Activated B cell treated with CpG ODN at 0.5 μM for 24 hours (primary cell): ENCODE measurements around the gene FN3K. TPM values are rescaled to one million over a fixed set of nuclear protein-coding genes. Genes with fewer than 3 reads are reported as not detected.

Experiments
- ATAC-seq: fragments of 200-7000 bp; cut with Tn5 transposase; one replicate; pipeline ENCODE4 v1.10.0; 2021; ENCODE audit warnings: low read depth, mild to moderate bottlenecking, moderate library complexity
- CTCF ChIA-PET: fragments of 350-600 bp; sonication (Branson Sonifier 250); formaldehyde crosslinking; loops from one replicate; lab custom pipeline; 2021; ENCODE audit warnings: antibody characterized with exemption; lab: Charles Lee
- POLR2A ChIA-PET: fragments of 350-600 bp; sonication (Branson Sonifier 250); formaldehyde crosslinking; loops from one replicate; lab custom pipeline; 2021; ENCODE audit warnings: antibody characterized with exemption; lab: Charles Lee
- DNase-seq: peaks from one replicate; pipeline ENCODE4 v3.0.0; 2022
- H3K27ac Mint-ChIP-seq: one replicate; pipeline ENCODE4 v1.8.0; 2020; ENCODE audit warnings: mixed read lengths
- H3K27me3 Mint-ChIP-seq: one replicate; pipeline ENCODE4 v1.8.0; 2021; ENCODE audit warnings: mixed read lengths
- H3K36me3 Mint-ChIP-seq: one replicate; pipeline ENCODE4 v1.8.0; 2021; ENCODE audit warnings: low read depth, mixed read lengths
- H3K4me1 Mint-ChIP-seq: one replicate; pipeline ENCODE4 v1.8.0; 2021; ENCODE audit warnings: mixed read lengths
- H3K4me3 Mint-ChIP-seq: one replicate; pipeline ENCODE4 v1.8.0; 2020; ENCODE audit warnings: mild to moderate bottlenecking, mixed read lengths
- H3K9me3 Mint-ChIP-seq: one replicate; pipeline ENCODE4 v1.8.0; 2020; ENCODE audit warnings: mixed read lengths
- intact Hi-C: fragments of 100-400 bp; cut with micrococcal nuclease; formaldehyde crosslinking; loops from one replicate; pipeline ENCODE4 v1.15.1; 2024
- total RNA-seq: library from RNA; stranded (reverse); gene quantifications from 2 replicates; pipeline ENCODE4 v1.2.3, GENCODE V29; 2022
- TF ChIP-seq, protein P1 (sequence below): fragments of 200-600 bp; IDR thresholded peaks from one replicate; pipeline ENCODE4 v1.8.0; 2022; ENCODE audit warnings: antibody characterized with exemption, mild to moderate bottlenecking

FN3K gene
- total RNA-seq, 1 donor from 2014 or later: 0.44 TPM

DNA sequence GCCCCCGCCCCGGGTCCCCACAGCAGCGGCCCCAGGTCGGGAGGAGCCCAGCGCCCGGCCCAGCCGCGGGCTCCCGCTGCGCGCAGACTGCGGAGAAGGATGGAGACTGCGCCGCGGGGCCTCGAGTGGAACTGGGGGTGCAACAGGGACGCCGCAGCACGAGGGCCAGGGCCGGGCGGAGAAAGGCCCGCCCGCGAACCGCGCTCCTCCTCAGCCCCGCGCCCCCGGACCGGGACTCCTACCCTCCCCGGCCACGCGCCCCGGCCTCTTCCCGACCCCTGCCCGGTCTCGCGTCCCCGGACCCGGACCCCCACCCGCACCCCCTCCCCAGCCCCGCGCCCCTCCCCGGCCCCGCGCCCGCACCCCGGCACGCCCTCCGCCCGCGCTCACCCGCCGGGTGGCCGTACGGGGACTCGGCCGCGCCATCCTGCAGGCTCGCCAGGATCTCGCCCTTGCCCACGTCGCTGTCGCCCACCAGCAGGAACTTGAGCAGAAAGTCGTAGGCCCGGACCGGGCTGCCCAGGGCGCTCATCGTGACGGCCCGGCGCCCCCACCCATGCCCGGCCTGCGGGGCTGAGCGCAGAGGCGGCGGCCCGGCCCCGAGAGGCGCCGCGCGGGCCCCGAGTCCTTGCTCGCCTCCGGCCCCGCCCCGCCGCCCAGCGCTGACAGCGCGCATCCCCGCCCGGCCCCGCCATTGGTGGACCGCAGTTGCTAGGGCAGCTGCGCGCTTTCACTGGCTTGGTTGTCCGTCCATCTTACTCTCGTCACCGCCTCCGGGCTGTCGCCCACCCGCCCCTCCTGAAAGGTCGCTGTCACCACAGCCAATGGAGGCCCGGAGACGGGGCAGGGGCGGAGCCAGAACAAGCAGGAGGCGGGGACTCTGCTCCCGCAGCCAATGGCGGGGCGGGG, 37.1 kb upstream of the FN3K start, which contains the start of gene RAB40B:
TSS of gene RAB40B (minus strand) at position 634 of the 909 bp plus-strand sequence. CDS start at position 532, 102 bp downstream.
- ChIA-PET POLR2A (no interaction called here), CTCF (no interaction called here)
- peak; percentile 94 for DNase-seq
- Mint-ChIP-seq H3K4me3 (peak within 1 kb of the TSS; percentile 82), H3K36me3 (peaks cover 5% of the 10 kb centered on the region), H3K4me1 (peaks cover 16% of the 10 kb centered on the region), H3K27me3 (peaks cover 4% of the 10 kb centered on the region), H3K27ac (no peak within 1 kb of the TSS), H3K9me3 (peaks cover 10% of the 10 kb centered on the region)
- intact Hi-C loops: loop anchor here (1.0 to 5.0 kb wide), 4 partner anchors 18 to 281 kb away; partner anchors contain the start of genes FN3KRP, HEXD, OGFOD3 and WDR45B
- TF ChIP-seq, protein P1, sequence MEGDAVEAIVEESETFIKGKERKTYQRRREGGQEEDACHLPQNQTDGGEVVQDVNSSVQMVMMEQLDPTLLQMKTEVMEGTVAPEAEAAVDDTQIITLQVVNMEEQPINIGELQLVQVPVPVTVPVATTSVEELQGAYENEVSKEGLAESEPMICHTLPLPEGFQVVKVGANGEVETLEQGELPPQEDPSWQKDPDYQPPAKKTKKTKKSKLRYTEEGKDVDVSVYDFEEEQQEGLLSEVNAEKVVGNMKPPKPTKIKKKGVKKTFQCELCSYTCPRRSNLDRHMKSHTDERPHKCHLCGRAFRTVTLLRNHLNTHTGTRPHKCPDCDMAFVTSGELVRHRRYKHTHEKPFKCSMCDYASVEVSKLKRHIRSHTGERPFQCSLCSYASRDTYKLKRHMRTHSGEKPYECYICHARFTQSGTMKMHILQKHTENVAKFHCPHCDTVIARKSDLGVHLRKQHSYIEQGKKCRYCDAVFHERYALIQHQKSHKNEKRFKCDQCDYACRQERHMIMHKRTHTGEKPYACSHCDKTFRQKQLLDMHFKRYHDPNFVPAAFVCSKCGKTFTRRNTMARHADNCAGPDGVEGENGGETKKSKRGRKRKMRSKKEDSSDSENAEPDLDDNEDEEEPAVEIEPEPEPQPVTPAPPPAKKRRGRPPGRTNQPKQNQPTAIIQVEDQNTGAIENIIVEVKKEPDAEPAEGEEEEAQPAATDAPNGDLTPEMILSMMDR: no peak
- peak; percentile 98 for ATAC-seq

DNA sequence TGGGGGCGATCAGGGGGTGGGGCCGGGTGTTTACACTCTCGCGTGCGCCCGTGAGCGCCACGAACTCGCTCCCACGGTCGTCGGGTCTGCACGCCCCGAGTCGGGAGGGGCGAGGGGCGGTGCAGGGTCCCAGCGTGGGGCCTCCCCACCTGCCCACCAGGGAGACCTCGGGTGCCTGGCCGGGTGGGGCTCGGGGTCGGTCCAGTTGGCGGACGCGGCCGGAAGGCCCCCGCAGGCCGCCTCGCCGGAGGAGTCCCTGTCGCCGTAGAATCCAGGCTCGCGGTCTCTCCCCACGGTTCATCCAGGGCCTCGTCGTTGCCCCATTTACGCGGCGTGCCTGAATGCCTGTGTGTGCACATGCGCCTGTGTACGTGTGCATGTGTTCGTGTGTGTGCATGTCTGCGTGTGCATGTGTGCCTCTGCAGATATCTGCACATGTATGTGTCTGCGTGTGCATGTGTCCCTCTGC, 36.4 kb upstream of the FN3K start:
- H3K4me3 Mint-ChIP-seq: peak overlapping the region; percentile 82
- TF ChIP-seq, protein P1: no peak
- peaks cover 8% of the 10 kb centered on the region for H3K9me3 Mint-ChIP-seq
- H3K36me3 Mint-ChIP-seq: peaks cover 4% of the 10 kb centered on the region
- ATAC-seq: no peak
- DNase-seq: no peak
- H3K27me3 Mint-ChIP-seq: peaks cover 4% of the 10 kb centered on the region
- H3K4me1 Mint-ChIP-seq: peaks cover 16% of the 10 kb centered on the region
- CTCF ChIA-PET: no interaction called here
- intact Hi-C loops: loop anchor here (1.0 to 5.0 kb wide), 4 partner anchors 17 to 282 kb away; partner anchors contain the start of genes FN3KRP, HEXD, OGFOD3 and WDR45B
- POLR2A ChIA-PET: no interaction called here
- H3K27ac Mint-ChIP-seq: no peak overlapping the region

DNA sequence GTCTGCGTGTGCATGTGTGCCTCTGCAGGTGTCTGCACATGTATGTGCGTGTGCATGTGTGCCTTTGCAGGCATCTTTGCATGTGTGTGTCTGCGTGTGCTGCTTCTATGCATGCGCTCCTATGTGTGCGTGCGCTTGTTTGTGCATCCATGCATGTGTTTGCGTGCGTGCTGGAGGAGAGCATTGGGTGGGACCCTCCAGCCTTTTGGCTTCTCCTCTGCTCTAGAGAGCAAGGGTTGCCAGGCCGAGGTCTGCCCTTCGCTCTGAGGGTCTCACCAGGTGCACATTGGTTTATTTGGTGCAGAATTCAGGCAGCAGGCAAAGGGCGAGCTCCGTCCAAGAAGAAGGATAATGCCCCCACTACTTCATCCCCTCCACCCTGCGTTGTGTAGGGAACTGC, 35.9 kb upstream of the FN3K start:
- no peak for DNase-seq
- Mint-ChIP-seq H3K4me1 (peaks cover 16% of the 10 kb centered on the region), H3K36me3 (peaks cover 2% of the 10 kb centered on the region), H3K27ac (no peak overlapping the region), H3K4me3 (peak overlapping the region; percentile 82), H3K27me3 (peaks cover 4% of the 10 kb centered on the region), H3K9me3 (peaks cover 4% of the 10 kb centered on the region)
- POLR2A ChIA-PET: no interaction called here
- intact Hi-C loops: loop anchor here (5.0 kb wide), 1 partner anchor 282 kb away; the partner anchor contains the start of genes HEXD and OGFOD3
- CTCF ChIA-PET: no interaction called here
- TF ChIP-seq, protein P1: no peak
- ATAC-seq: no peak

DNA sequence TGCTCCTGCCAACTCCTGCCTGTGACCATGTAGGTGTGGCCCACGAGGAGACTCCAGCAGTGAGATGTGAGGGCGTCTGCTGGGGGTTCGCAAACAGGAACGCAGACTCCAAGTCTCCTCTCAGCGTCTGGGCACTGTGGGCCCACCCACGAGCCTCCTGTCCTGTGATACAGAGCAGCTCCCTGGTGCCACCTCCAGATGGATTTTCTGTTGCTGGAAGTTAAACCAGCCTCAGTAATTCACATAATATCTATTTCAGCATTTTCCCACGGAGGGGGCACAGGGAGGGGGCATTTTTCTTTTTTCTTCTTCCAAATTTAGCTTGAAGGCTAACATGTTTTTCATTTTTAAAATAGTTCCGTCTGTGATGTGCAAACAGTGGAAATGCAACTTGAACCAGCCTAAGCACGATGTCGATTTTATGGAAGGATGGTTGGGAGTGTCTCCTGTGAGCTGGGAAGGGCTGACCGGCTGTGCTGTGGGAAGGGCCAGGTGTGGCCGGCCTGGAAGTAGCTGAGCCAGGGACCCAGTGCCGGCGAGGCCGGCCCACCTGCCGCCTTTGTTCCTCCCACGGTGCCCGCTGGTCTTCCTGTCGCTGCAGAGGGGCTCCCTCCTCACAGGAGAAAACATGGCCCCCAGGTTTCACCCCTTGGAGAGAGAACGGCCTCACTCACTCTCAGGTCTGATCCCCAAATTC, 33.0 kb upstream of the FN3K start:
- DNase-seq (no peak), ATAC-seq (no peak)
- POLR2A ChIA-PET: interaction anchor here (0.7 kb wide), 1 partner anchor 54 kb away, joined by 5 read pairs; the partner anchor contains the start of gene WDR45B
- H3K36me3 Mint-ChIP-seq: no peaks in the 10 kb centered on the region
- H3K4me1 Mint-ChIP-seq: peaks cover 12% of the 10 kb centered on the region
- no peak overlapping the region for H3K27ac Mint-ChIP-seq
- no peaks in the 10 kb centered on the region for H3K9me3 Mint-ChIP-seq
- no peaks in the 10 kb centered on the region for H3K27me3 Mint-ChIP-seq
- intact Hi-C loops: no loop called here
- TF ChIP-seq, protein P1: no peak
- no peak overlapping the region for H3K4me3 Mint-ChIP-seq
- CTCF ChIA-PET: no interaction called here
